ENCODE results near the gene RPS10.

- TF ChIP-seq GATA2 (IDR thresholded peaks at IDR 0.05; ENCODE audit: low read depth, low read length) (no peak), GATA3 (IDR thresholded peaks at IDR 0.05; ENCODE audit: low read depth, low read length) (no peak)
Observed at GRCh38 chr6:34466242-34467185, 40.6 kb upstream of the RPS10 start.

All from SH-SY5Y (cell line).